Pulmonary artery endothelial cell (primary cell): Measurements from ENCODE around the gene DDA1. TPM values are rescaled to one million over a fixed set of nuclear protein-coding genes. Genes with fewer than 3 reads are reported as not detected.
A peak's percentile ranks its signal among the peaks of the same experiment; 100 is the strongest.
"Not testable (repeated sequence)": the region's sequence is repeated elsewhere in the genome, so short reads cannot be mapped to it uniquely, and the experiment has no call there.

ENCODE experiments used
- DNase-seq: peaks from one replicate; pipeline ENCODE4 v3.0.0-alpha.2; 2011; ENCODE audit warnings: low read depth, low spot score
- total RNA-seq: library from RNA; depleted of rRNA; stranded (reverse); fragments of >200 nt; gene quantifications from 2 replicates; pipeline ENCODE4 v1.2.3, GENCODE V29; 2014

The DDA1 gene
- 30.0 and 30.3 TPM in 2 replicates for total RNA-seq

GRCh38 chr19:17309198-17309964, at the start of gene DDA1:
Gene DDA1, plus strand, starts transcription at chr19:17309563. Its CDS starts 92 bp downstream, at chr19:17309655.
- peak; percentile 100 for DNase-seq

GRCh38 chr19:17259934-17260333, 49.4 kb upstream of the DDA1 start:
- no peak for DNase-seq

- DNase-seq = peak; percentile 35
These were observed 48.5 kb upstream of the DDA1 start for GRCh38 chr19:17260842-17261325.

GRCh38 chr19:17262557-17262956, 46.8 kb upstream of the DDA1 start:
- no peak for DNase-seq

- DNase-seq = no peak
These were observed 45.4 kb upstream of the DDA1 start for GRCh38 chr19:17263712-17264640.

GRCh38 chr19:17264641-17264979, 44.8 kb upstream of the DDA1 start, which contains the start of gene USHBP1:
Gene USHBP1, minus strand, starts transcription at chr19:17264745. Its CDS starts 446 bp downstream, at chr19:17264299.
- peak; percentile 40 for DNase-seq

- DNase-seq = no peak
These were observed 43.3 kb upstream of the DDA1 start for GRCh38 chr19:17266026-17266425.

GRCh38 chr19:17266589-17266974, 42.8 kb upstream of the DDA1 start:
- DNase-seq = no peak

- peak; percentile 96 for DNase-seq
These were observed 42.2 kb upstream of the DDA1 start, which contains the start of gene BABAM1 for GRCh38 chr19:17266975-17267788. Gene BABAM1, plus strand, starts transcription at chr19:17267443. Its CDS starts 1,364 bp downstream, at chr19:17268807.

- no peak for DNase-seq
These were observed 40.6 kb upstream of the DDA1 start for GRCh38 chr19:17268754-17269153.

GRCh38 chr19:17274892-17275291, 34.5 kb upstream of the DDA1 start:
- not testable (repeated sequence) for DNase-seq

GRCh38 chr19:17275441-17276175, 33.8 kb upstream of the DDA1 start:
- DNase-seq = no peak

GRCh38 chr19:17279436-17279835, 29.9 kb upstream of the DDA1 start:
- DNase-seq = no peak

GRCh38 chr19:17281391-17282304, 27.7 kb upstream of the DDA1 start, which contains the start of gene ANKLE1:
Gene ANKLE1, plus strand, starts transcription at chr19:17281901. Its CDS starts 20 bp downstream, at chr19:17281921.
- DNase-seq = no peak

- peak; percentile 50 for DNase-seq
These were observed 26.8 kb upstream of the DDA1 start for GRCh38 chr19:17282488-17283125.

GRCh38 chr19:17283504-17283996, 25.8 kb upstream of the DDA1 start:
- no peak for DNase-seq

GRCh38 chr19:17285415-17286135, 23.8 kb upstream of the DDA1 start:
- DNase-seq = no peak

GRCh38 chr19:17286263-17286662, 23.1 kb upstream of the DDA1 start:
- DNase-seq = no peak
